ENCODE results near the gene CNPY2. TPM values are rescaled to one million over a fixed set of nuclear protein-coding genes. Genes with fewer than 3 reads are reported as not detected.
"Not testable (repeated sequence)": the region's sequence is repeated elsewhere in the genome, so short reads cannot be mapped to it uniquely, and the experiment has no call there.

Gene CNPY2
- total RNA-seq, 1 donor from 2014 or later, result 122 TPM

- no peak for DNase-seq (ENCODE audit: low spot score)
Measured at GRCh38 chr12:56298828-56299227, 17.0 kb downstream of the CNPY2 start.

- no peak for DNase-seq (ENCODE audit: low spot score)
Measured at GRCh38 chr12:56297400-56297799, 18.4 kb downstream of the CNPY2 start.

GRCh38 chr12:56296295-56296694, 19.5 kb downstream of the CNPY2 start:
- no peak for DNase-seq (ENCODE audit: low spot score)

GRCh38 chr12:56293795-56294194, 22.0 kb downstream of the CNPY2 start:
- no peak for DNase-seq (ENCODE audit: low spot score)

- no peak for DNase-seq (ENCODE audit: low spot score)
Measured at GRCh38 chr12:56288705-56289387, 26.9 kb downstream of the CNPY2 start.

DNA sequence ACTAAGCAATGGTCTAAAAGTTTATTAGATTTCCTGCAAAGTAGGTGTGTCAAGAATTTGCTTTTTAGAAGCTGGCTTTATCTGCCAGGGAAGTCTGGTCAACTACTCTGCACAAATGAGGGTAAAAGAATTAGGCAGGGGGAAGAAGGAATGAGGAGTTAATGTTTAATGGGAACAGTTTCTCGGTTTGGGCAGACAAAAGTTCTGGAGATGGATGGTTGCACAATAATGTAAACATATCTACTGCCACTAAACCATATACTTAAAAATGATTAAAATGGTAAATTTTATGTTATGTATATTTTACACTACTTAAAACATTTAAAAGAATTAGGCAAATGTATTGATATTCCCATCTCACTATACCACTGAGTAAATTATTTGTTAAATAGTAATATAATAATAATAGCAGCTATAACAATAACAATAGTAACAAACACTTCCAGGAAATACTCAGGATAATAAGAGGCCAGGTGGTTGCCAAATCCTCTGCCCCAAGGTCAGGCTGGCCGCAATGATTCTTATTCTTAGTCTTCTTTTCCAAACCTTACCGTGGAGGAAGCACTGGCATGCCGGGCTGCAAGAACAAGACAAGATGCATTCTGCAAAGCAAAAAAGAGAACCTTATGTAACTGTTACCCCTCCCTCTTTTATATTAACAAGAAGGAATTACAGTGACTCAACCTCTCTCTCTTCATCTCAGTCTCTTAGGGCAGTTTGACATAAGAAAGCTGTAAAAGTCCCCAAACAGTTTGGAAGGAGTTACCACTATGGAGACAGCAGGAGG, 29.6 kb downstream of the CNPY2 start:
- DNase-seq (ENCODE audit: low spot score), result no peak

DNA sequence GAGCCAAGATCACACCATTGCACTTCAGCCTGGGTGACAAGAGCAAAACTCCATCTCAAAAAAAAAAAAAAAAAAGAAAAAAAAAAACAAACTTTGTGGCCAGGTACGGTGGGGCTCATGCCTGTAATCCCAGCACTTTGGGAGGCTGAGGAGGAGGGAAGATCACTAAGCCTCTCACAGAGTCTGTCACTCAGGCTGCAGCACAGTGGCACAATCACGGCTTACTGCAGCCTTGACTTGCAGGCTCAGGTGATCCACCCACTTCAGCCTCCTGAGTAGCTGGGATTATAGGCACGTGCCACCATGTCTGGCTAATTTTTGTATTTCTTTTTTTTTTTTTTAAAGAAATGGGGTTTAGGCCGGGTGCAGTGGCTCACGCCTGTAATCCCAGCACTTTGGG, 31.5 kb downstream of the CNPY2 start:
- not testable (repeated sequence) for DNase-seq (ENCODE audit: low spot score)

DNA sequence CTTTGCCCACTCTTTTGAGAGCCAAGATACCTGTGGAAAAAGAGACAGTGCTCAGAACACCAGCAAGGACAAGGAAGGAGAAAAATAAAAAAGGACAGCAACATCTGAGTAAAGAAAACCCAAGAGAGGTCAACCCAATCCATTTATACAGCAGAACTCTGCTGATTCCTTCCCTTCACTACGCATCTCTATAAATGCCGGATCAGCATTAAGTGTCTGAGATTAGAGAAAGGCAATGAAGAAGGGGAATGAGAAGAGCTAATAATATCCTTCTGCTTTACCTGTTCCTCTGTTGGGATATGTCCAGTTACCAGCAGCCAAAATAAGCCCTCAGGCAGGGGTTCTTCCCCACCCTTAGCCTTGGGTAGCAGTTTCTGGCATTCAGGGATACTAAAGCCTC, 33.2 kb downstream of the CNPY2 start:
- DNase-seq (ENCODE audit: low spot score), result no peak

- no peak for DNase-seq (ENCODE audit: low spot score)
Measured at GRCh38 chr12:56282030-56282429, 33.8 kb downstream of the CNPY2 start.

- no peak for DNase-seq (ENCODE audit: low spot score)
Measured at GRCh38 chr12:56280849-56281248, 34.9 kb downstream of the CNPY2 start.

DNA sequence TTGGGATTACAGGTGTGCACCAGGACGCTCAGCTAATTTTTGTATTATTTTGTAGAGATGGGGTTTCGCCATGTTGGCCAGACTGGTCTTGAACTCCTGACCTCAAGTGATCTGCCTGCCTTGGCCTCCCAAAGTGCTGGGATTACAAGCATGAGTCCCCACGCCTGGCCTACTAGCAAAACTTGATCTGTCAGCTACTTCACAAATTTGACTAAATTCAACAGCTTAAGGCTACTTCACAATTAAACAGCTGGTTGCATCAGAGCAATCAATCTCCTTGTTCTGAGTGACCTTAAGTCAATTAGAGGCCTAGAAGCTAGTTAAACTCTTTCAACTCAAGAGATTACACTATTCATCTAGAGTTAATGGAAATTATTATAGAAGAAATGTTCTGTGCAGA, 36.9 kb downstream of the CNPY2 start:
- DNase-seq (ENCODE audit: low spot score), result no peak

DNA sequence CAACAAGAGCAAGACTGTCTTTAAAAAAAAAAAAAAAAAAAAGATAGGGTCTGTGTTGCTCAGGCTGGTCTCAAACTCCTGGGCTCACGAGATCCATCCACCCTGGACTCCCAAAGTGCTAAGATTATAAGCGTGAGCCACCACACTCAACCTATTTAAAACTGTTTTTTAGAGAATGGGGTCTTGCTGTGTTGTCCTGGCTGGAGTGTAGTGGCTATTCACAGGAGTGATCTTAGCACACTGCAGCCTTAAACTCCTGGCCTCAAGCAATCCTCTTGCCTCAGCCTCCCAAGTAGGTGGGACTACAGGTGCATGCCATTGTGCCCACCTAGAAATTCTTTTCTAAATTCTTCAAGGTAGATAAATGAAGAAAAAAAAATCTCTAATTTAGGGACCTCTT, 41.5 kb downstream of the CNPY2 start:
- DNase-seq (ENCODE audit: low spot score), result no peak

GRCh38 chr12:56272468-56272867, 43.3 kb downstream of the CNPY2 start:
- DNase-seq (ENCODE audit: low spot score), result not testable (repeated sequence)

DNA sequence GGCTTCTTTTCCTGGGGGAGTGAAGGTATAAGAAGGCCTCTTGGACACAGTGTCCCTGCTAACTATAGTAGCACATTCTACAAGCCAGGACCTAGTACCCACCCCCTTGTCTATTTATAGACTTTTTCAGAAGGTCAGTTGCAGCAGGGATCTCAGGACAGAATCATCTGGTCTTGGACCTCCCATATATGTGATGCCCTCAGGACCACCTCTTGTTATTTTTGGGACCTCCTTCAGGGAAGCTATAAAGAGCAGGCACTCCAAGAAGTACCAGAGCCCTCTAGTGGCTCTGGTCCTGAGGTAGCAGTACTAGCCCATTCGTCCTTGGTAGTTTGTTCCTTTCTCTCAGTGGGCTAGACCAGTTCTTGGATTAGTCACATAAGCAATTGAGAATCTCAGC, 44.8 kb downstream of the CNPY2 start:
- no peak for DNase-seq (ENCODE audit: low spot score)

GRCh38 chr12:56267443-56268071, 48.2 kb downstream of the CNPY2 start:
- no peak for DNase-seq (ENCODE audit: low spot score)

DNA sequence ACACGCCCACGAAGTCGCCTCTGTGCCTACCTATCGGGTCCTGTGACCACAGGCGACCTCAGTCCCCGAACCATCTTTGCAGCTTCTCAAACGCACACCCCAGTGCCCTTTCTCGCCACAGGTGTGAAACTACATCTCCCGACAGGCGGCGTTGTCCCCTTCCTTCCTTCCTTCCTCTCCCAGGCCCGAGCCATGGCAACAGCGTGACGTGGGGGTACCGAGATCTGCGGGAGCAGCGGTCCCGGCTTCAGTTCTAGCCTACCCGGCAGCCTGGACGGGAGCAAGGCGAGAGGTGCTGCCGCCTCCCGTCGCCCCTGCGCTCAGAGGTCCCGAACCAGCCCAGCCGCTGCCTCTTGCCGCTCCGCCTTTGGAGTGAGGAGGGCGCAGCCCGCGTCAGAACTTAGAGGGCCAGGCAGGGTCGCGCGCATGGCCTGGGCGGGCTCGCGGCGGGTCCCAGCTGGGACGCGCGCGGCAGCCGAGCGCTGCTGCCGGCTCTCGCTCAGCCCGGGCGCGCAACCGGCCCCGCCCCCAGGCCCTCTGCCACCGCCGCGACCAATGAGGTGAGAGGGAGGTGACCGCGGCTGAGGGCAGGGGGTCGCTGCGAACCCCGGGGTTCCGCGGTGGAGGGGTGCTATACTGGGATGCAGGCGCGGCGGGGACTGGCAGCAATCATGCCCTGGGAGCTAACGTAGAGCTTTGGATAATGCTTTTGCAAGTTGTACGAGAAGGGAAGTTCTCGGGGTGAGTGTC, 48.9 kb downstream of the CNPY2 start, which contains the start of gene COQ10A:
COQ10A (plus strand) TSS at position 250 of the 750 bp plus-strand sequence; CDS start at position 427, 177 bp downstream.
- peak; percentile 91 for DNase-seq (ENCODE audit: low spot score)

GRCh38 chr12:56266068-56266692, 49.6 kb downstream of the CNPY2 start:
- not testable (repeated sequence) for DNase-seq (ENCODE audit: low spot score)

- DNase-seq (ENCODE audit: low spot score), result not testable (repeated sequence)
Measured at GRCh38 chr12:56262955-56263354, 52.8 kb downstream of the CNPY2 start.

GRCh38 chr12:56261503-56262232, 54.1 kb downstream of the CNPY2 start:
- DNase-seq (ENCODE audit: low spot score), result no peak

- no peak for DNase-seq (ENCODE audit: low spot score)
Measured at GRCh38 chr12:56260921-56261320, 54.9 kb downstream of the CNPY2 start.

GRCh38 chr12:56260380-56260779, 55.4 kb downstream of the CNPY2 start:
- DNase-seq (ENCODE audit: low spot score), result no peak

Measured in ureter (tissue), 1 donor.